ENCODE results near the gene TADA2B.

The TADA2B gene

GRCh38 chr4:7019367-7019766 lies 23.8 kb upstream of the TADA2B start:
- DNase-seq = no peak

- DNase-seq = no peak
Observed at GRCh38 chr4:7020290-7020689, 22.9 kb upstream of the TADA2B start.

GRCh38 chr4:7020856-7021255 lies 22.3 kb upstream of the TADA2B start:
- no peak for DNase-seq

DNA sequence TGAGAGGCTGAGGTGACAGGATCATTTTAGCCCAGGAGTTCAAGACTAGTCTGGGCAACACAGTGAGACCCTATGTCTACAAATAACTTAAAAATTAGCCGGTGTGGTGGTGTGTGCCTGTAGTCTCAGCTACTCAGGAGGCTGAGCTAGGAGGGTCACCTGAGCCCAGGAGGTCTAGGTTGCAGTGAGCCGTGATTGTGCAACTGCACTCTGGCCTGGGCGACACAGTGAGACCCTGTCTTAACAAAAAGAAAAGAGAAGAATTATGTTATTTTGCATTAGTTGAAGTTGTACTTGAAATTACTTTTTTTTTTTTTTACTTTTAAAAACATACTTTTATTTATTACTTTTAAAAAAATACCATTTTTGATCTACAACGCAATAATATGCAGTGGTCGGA lies 21.8 kb upstream of the TADA2B start:
- no peak for DNase-seq

DNA sequence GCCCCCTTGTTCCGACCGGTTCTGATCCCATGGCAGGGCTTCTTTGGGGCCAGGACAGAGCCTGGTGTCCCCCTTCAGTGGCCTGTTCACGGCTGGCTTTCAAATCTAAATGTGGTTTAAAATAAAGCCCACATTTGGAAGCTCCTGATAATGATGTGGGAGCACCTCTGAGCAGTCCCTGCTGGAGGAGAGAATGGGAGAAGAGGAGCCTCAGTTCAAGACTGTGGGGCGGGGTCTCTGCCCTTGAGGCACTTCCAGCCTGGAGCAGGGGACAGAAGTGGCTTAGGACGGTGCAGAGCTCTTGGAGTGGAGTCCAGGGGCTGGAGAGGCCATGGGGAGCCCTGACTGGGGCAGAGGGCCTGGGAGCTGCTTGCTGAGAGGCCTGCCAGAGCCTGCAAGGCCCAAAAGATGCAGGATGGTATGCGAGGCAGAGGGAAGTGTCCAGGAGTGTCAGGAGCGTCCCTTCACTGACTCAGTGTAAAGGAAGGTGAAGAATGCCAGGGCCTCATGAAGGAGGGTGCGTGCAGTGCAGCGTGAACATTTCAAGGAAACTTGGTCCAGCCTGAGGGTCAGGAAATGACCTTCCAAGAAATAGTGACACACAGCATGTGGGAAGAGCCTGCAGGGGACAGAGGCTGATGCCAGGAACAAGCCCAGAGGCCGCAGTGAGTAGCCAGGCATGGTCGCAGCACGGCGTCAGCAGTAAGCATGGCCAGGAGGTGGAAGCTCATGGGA lies 21.1 kb upstream of the TADA2B start:
- no peak for DNase-seq

GRCh38 chr4:7023486-7023885 lies 19.7 kb upstream of the TADA2B start:
- no peak for DNase-seq

- DNase-seq = no peak
Observed at GRCh38 chr4:7023901-7024300, 19.3 kb upstream of the TADA2B start.

DNA sequence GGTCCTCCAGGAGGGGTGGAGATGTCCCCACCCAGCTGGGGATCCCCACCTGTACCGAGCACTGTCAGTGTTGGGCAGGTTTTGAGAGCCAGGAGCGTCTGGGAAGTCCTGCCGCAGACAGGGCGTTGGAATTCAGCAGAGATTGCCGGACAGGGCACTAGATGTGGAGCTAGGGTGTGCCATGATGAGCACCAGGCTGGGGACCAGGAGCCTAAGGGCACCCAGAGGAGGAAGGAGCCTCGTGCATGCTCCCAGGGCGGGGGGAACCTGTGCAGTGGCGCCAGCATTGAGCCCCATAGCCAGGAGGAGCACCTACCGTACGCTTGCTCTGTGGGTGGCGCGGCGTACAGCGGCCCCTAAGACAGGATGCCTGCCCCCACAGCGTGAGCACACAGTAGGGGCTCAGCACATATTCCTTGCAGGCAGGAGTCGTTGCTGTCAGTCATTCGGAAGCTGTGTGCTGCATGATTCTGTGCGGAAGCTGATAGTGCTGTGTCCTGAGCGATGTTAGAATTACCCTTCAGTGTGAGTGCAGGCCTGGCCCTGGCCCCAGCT lies 18.8 kb upstream of the TADA2B start:
- DNase-seq = no peak

DNA sequence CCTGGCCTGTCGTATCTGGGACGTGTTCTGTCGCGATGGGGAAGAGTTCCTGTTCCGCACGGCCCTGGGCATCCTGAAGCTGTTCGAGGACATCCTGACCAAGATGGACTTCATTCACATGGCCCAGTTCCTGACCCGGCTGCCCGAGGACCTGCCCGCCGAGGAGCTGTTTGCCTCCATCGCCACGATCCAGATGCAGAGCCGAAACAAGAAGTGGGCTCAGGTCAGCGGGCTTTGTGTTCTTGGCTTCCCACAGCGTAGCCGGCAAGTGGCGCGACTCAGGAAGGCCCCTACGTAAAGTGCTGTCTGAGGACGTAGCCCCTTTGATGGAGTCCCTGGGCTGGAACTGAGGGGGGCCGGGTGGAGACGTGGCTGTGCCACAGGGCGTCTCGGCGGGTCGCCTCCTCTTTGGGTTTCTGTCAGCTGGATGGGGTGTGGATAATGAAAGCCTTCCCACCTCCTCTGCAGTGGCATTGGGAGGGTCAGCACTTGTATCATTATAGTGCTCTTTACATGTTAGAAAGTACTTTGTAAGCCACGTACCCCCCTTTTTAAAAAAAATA lies 18.1 kb upstream of the TADA2B start:
- no peak for DNase-seq

DNA sequence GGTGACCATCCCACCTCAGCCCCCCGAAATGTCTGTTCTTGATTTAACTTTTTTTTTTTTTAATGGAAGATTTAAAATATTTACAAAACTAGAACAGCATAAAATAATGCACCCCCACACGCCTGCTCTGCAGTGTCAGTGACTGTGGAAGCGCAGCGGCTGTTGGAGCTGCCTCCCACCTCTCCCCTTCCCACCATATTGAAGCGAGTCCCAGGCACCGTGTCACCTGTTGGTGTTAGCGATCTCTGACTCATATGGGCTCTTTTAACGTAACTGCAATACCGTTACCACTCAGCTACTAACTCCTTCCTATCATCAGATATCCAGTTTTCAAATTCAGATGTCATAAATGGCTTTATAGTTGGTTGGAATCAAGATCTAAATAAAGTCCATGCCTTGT lies 17.1 kb upstream of the TADA2B start:
- no peak for DNase-seq

- no peak for DNase-seq
Observed at GRCh38 chr4:7027284-7027683, 15.9 kb upstream of the TADA2B start.

DNA sequence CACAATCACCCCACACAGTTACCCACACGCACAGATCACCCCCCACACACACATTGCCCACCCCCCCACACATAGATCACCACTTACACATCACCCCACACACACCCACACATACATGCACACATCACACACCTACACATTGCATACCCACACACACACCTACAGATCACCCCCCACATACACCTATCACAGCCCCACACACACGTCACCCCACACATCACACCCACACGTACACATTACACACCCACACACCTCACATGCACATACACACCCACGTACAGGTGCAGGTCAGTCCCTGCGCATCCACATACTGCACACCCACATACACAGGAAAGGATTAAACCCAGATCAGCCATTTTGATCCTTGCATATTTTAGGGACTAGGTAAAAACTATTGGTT lies 15.3 kb upstream of the TADA2B start:
- no peak for DNase-seq

DNA sequence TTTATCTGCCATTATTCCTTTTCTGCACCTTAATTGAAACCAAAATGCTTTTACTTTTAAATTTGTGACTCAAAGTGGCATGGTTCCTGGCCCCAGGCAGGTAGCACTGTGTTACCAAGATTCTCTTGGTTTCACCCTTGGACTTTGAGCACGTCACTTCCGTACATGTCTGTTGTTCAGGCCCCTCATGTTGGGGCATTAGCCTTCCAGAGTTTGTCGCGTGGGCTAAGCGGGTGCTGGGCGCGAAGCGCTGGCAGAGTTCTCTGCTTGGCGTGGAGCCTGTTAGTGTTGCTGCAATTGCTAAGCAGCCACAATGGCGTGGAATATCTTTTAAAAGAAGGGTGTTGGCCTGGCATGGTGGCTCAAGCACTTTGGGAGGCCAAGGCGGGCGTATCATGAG lies 14.0 kb upstream of the TADA2B start:
- DNase-seq = no peak

DNA sequence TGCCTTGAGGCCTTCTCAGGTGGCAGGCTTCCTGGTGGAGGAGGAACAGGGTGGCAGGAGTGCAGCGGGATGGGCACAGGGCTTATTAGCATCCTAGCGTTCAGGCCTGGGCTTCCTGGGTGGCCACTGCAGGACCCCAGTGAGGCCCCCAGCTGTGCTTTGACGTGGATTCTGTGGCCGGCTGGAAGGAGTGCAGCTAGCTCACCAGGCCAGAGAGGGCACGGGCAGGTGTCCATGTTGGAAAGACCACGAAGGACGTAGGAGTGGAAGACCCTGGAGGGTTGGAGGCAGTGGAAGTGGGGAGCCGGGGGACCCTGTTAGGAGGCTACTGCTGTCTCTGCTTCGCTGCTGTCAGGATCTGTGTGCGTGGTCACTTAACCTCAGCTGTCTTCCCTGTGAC lies 13.3 kb upstream of the TADA2B start:
- no peak for DNase-seq

- no peak for DNase-seq
Observed at GRCh38 chr4:7030856-7031255, 12.3 kb upstream of the TADA2B start.

DNA sequence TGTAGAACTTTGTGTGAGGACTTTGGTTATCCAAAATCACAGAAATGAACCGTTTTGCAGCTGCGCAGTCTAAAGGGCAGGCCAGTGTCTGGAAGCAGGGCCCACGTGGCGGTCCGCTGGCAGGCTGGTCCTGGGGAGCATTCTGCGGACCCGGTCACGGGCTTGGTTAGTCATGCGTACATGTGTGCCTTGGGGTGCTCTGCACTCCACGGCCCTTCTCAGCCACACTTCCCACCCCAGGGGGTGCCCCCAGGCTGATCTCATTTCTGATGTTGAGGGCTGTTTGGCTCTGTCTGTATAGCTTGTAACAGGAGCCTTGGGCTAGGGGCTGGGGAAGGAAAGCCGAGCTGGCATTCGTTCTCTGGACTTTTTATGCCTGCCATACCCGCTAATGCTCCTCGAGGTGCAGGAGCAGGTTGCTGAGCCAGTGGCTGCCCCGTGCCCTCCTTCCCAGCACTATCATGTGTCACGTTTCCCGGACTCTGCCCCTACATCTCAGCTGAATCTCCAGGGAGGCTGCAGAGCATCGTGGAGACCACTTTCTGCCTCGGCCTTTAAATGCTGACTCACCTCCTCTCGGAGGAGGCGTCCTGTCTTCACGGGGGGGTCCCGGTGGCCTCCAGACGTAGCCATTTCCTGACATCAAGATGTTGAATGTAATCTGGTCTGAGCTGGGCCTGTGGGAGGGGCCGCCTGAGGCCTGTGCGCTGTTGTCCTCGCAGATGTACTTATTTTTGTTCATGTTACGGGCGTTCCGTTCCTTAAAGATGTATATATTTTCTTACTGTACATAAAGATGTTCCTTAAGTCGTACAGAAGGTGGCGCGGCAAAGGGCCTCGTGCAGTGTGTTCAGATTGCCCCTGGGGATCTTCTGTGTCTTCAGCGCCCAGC lies 11.4 kb upstream of the TADA2B start:
- no peak for DNase-seq

- DNase-seq = no peak
Observed at GRCh38 chr4:7032596-7032995, 10.6 kb upstream of the TADA2B start.

DNA sequence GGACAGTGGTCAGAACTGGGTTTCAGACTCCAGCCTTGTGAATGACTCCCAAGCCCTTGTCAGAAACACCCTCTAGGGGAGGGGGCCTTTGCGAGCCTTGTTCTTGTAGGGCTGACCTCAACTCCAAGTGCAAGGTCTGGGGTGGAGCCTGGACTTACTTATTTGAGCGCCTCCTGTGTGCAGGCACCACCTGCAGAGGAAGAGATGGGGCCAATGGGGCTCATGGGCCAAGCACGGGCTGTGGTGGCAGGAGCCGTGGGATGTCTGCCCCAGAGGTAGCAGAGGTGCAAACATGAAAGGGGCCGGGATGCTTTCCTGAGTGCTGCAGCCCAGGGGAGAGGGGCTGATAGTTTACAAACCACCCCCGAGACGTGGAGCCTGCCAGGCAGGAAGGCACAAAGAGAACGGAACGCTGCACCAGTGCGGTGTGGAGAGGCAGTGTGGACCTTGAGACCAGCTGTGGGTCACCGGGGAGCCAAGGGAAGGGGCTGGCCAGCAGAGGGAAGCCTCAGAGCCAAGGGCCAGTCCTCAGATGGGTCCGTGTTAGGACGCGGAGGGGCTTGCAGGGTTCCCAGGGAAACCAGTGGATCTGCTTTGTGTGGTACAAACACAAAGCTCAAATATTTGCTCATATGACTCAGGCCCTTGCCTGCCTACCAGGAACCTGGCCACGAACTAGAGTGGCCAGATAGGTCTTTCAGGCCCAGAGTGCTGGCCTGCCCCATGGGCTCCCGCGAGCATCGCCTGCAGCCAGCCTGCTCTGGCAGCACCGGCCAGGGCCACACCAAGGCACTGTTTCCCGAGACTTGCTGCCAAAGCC lies 8.7 kb upstream of the TADA2B start:
- no peak for DNase-seq

DNA sequence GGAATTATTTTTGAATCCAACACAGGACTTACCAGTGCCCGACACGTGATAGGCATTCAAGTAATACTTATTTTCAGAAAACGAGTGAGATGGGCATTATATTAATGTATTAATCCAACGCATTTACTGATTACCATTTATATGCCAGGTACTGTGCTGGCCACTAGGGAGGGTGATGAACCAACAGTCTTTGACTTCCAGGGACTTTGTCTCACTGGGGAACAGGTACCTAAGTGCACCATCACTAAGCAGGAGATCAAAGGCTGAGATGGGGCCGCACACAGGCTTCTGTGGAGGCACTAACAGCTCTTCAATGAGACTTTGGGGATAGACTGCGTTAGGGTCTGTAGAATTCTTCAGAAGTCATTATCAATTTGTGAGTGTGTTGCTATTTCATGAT lies 5.7 kb upstream of the TADA2B start:
- no peak for DNase-seq

- no peak for DNase-seq
Observed at GRCh38 chr4:7040765-7041164, 2.4 kb upstream of the TADA2B start.

GRCh38 chr4:7041246-7041645 lies 1.9 kb upstream of the TADA2B start:
- DNase-seq = no peak

DNA sequence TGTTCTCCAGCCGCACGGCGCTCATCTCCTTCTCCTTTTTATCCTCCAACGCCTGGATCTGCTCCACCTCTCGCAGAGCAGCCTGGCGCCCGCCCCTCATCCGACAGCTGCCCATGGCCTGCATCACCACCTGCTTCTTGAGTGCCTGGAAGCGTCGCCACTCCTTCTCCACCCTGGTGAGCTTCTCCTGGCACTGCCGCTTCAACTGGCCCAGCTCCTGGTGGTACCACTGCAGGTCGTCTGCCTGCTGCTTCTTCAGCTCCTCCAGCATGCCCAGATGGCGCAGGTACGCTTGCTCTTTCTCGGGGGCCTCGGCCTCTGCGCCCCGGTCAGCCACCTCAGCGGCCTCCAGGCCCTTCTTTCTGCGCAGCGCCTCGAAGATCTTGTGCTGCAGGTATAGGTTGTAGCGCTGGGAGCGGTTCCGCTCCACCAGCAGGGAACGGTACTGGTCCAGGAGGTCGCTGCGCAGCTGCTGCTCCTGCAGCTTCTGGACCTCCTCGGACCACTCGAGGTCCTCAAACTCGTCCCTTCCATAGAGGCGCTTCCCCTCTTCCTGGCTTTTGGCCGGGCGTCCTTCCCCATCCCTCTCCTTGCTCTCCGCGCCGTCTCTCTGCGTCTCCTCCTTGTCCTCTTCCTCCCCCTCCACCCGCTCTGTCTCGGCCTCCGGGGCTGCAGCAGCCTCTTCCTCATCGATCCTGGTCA lies 1.2 kb upstream of the TADA2B start:
- DNase-seq = no peak

Measured in NCI-H1694 (cell line).